ENCODE data around the gene SVEP1.

Gene SVEP1

DNA sequence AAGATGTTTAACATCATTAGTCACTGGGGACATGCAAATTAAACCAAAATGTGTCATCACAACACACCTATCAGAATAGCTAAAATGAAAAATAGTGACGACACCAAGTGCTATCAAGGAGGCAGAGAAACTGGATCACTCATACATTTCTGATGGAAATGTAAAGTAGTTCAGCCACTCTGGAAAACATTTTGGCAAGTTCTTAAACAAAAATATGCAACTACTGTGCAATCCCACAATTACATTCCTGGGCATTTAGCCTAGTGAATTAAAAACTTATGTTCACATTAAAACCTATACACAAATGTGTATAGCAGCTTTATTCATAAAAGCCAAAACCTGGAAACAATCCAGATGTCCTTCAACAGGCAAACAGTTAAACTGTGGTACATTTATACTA is 53.1 kb downstream of the SVEP1 start (continued):
- no peak for TF ChIP-seq ZNF280C (tag by site-specific recombination; IDR thresholded peaks at IDR 0.05)

GRCh38 chr9:110521206-110521605 is 58.3 kb downstream of the SVEP1 start:
- no peak overlapping the region for H3K27ac ChIP-seq (ENCODE audit: extremely low read depth, low read depth, low read length)
- H3K4me3 ChIP-seq (ENCODE audit: low read depth, low read length) = no peak overlapping the region
- H3K9me3 ChIP-seq (ENCODE audit: control insufficient read depth, insufficient read depth, low read depth, low read length) = no peaks in the 10 kb centered on the region
- TF ChIP-seq TRIM28 (IDR thresholded peaks at IDR 0.05; ENCODE audit: borderline replicate concordance, low read length) (no peak), FEZF1 (tag by site-specific recombination; IDR thresholded peaks at IDR 0.05) (peak; percentile 82)
- ChIA-PET POLR2A (no interaction called here), CTCF (interaction anchor here (0.6 kb wide), 1 partner anchor 337 kb away, joined by 3 read pairs; no protein-coding TSS in a partner anchor)
- H3K36me3 ChIP-seq (ENCODE audit: control insufficient read depth in 2 of 2, insufficient read depth in 1 of 2, low read length in 2 of 2) = no peaks in the 10 kb centered on the region
- H3K4me1 ChIP-seq (ENCODE audit: control insufficient read depth, insufficient read depth, low read length) = no peaks in the 10 kb centered on the region

GRCh38 chr9:110520120-110520701 is 59.3 kb downstream of the SVEP1 start:
- ChIA-PET CTCF (no interaction called here), POLR2A (no interaction called here)
- TF ChIP-seq HOXA7 (CRISPR knock-in tag; IDR thresholded peaks at IDR 0.05; ENCODE audit: borderline replicate concordance) (no peak), IKZF3 (tag by site-specific recombination; IDR thresholded peaks at IDR 0.05) (no peak), ZNF26 (tag by site-specific recombination; IDR thresholded peaks at IDR 0.05) (no peak), ZNF626 (tag by site-specific recombination; IDR thresholded peaks at IDR 0.05) (no peak), ZNF169 (tag by site-specific recombination; IDR thresholded peaks at IDR 0.05) (no peak), SP3 (tag by site-specific recombination; IDR thresholded peaks at IDR 0.05) (no peak), SCRT1 (tag by site-specific recombination; IDR thresholded peaks at IDR 0.05; ENCODE audit: borderline replicate concordance) (no peak), ZNF366 (tag by site-specific recombination; conservative IDR thresholded peaks at IDR 0.05) (no peak), ZNF175 (tag by site-specific recombination; IDR thresholded peaks at IDR 0.05) (no peak), ZNF830 (tag by site-specific recombination; IDR thresholded peaks at IDR 0.05; ENCODE audit: low read depth) (no peak), ZNF571 (tag by site-specific recombination; IDR thresholded peaks at IDR 0.05) (no peak), ZNF585B (tag by site-specific recombination; IDR thresholded peaks at IDR 0.05) (no peak), ZNF239 (tag by site-specific recombination; IDR thresholded peaks at IDR 0.05) (no peak), ATF2 (tag by site-specific recombination; IDR thresholded peaks at IDR 0.05; ENCODE audit: low read depth) (no peak), ZNF404 (tag by site-specific recombination; IDR thresholded peaks at IDR 0.05) (no peak)

More at GRCh38 chr9:110520120-110520701, 59.3 kb downstream of the SVEP1 start:
- H3K27ac ChIP-seq (ENCODE audit: extremely low read depth, low read depth, low read length) = no peak overlapping the region
- H3K9me3 ChIP-seq (ENCODE audit: control insufficient read depth, insufficient read depth, low read depth, low read length) = no peaks in the 10 kb centered on the region
- H3K36me3 ChIP-seq (ENCODE audit: control insufficient read depth in 2 of 2, insufficient read depth in 1 of 2, low read length in 2 of 2) = no peaks in the 10 kb centered on the region
- no peaks in the 10 kb centered on the region for H3K4me1 ChIP-seq (ENCODE audit: control insufficient read depth, insufficient read depth, low read length)
- H3K4me3 ChIP-seq (ENCODE audit: low read depth, low read length) = no peak overlapping the region
